HepG2 (cell line): ENCODE results near the gene TRAPPC12. TPM values are rescaled to one million over a fixed set of nuclear protein-coding genes. Genes with fewer than 3 reads are reported as not detected.
"Not testable (repeated sequence)": the region's sequence is repeated elsewhere in the genome, so short reads cannot be mapped to it uniquely, and the experiment has no call there.

Source experiments
- ARID4A ChIP-seq: sonication (generic); formaldehyde crosslinking; IDR thresholded peaks from 2 replicates; pipeline ENCODE4 v1.5.0; 2020; ENCODE audit warnings: mild to moderate bottlenecking, missing genetic modification reagents, borderline replicate concordance
- BCL6 ChIP-seq: IDR thresholded peaks from 2 replicates; pipeline ENCODE4 v1.6.1; 2016; ENCODE audit warnings: missing genetic modification reagents, missing compliant biosample characterization
- BRF2 ChIP-seq: sonication (generic); formaldehyde crosslinking; IDR thresholded peaks from 2 replicates; pipeline ENCODE4 v1.8.1; 2022; ENCODE audit warnings: mild to moderate bottlenecking, missing genetic modification reagents
- CREB1 ChIP-seq, 2 experiments: fragments of 450-650 bp in 1 of 2; IDR thresholded peaks; 2 replicates each; pipeline ENCODE4 v1.6.1; 2016 to 2017; ENCODE audit warnings: control low read depth in 1 of 2, mild to moderate bottlenecking in 1 of 2, missing compliant biosample characterization in 1 of 2, missing genetic modification characterization in 1 of 2
- EP300 ChIP-seq, 3 experiments: sonication (generic) in 1 of 3; formaldehyde crosslinking in 1 of 3; IDR thresholded peaks; 2 replicates each; pipeline versions ENCODE4 v1.5.1 to v1.6.1; 2011 to 2020; ENCODE audit warnings: low read depth in 2 of 3, low read length in 2 of 3, borderline replicate concordance in 1 of 3, improper control_type of control experiment in 1 of 3, mild to moderate bottlenecking in 1 of 3, missing genetic modification reagents in 1 of 3, moderate library complexity in 1 of 3
- HNF4A ChIP-seq: sonication (generic); formaldehyde crosslinking; IDR thresholded peaks from 2 replicates; pipeline ENCODE4 v1.4.0; 2020; ENCODE audit warnings: missing genetic modification reagents
- IKZF5 ChIP-seq: IDR thresholded peaks from 2 replicates; pipeline ENCODE4 v1.6.1; 2018; ENCODE audit warnings: missing genetic modification reagents, mild to moderate bottlenecking, missing compliant biosample characterization
- KLF12 ChIP-seq: sonication (generic); formaldehyde crosslinking; IDR thresholded peaks from 2 replicates; pipeline ENCODE4 v1.4.0; 2020; ENCODE audit warnings: missing genetic modification reagents, borderline replicate concordance
- MIXL1 ChIP-seq: IDR thresholded peaks from 2 replicates; pipeline ENCODE4 v1.6.1; 2016
- PITX1 ChIP-seq: sonication (generic); formaldehyde crosslinking; IDR thresholded peaks from 2 replicates; pipeline ENCODE4 v1.5.1; 2020; ENCODE audit warnings: mild to moderate bottlenecking, missing genetic modification reagents
- POLR2G ChIP-seq: fragments of 200-400 bp; formaldehyde crosslinking; IDR thresholded peaks from 2 replicates; pipeline ENCODE4 v1.6.1; 2018; ENCODE audit warnings: mild to moderate bottlenecking, low read depth, low read length, moderate library complexity
- RFXAP ChIP-seq: sonication (generic); formaldehyde crosslinking; IDR thresholded peaks from 2 replicates; pipeline ENCODE4 v1.4.0; 2020; ENCODE audit warnings: missing genetic modification reagents, borderline replicate concordance
- SOX13 ChIP-seq, 3 experiments: fragments of 450-650 bp in 1 of 3; sonication (generic) in 1 of 3; formaldehyde crosslinking in 1 of 3; IDR thresholded peaks in 2 of 3; conservative IDR thresholded peaks in 1 of 3; 2 replicates each; pipeline versions ENCODE4 v1.5.0 to v1.6.1; 2016 to 2020; ENCODE audit warnings: antibody characterized with exemption in 1 of 3, mild to moderate bottlenecking in 1 of 3, missing compliant biosample characterization in 1 of 3, missing genetic modification reagents in 1 of 3, moderate library complexity in 1 of 3
- ZNF331 ChIP-seq: sonication (generic); formaldehyde crosslinking; IDR thresholded peaks from 2 replicates; pipeline ENCODE4 v1.4.0; 2020; ENCODE audit warnings: missing genetic modification reagents
- ZNF614 ChIP-seq: IDR thresholded peaks from 2 replicates; pipeline ENCODE4 v1.6.1; 2018; ENCODE audit warnings: missing biosample characterization, missing genetic modification reagents, inconsistent platforms, borderline replicate concordance
- ZNF710 ChIP-seq: sonication (generic); formaldehyde crosslinking; IDR thresholded peaks from 2 replicates; pipeline ENCODE4 v1.5.0; 2020; ENCODE audit warnings: mild to moderate bottlenecking, missing genetic modification reagents, borderline replicate concordance
- polyA plus RNA-seq, 8 experiments: library from polyadenylated mRNA; depleted of rRNA in 3 of 8; stranded (reverse) in 7 of 8; unstranded in 1 of 8; fragments of >200 nt; fragmentation: Illumina TruSeq in 4 of 8; extraction: Trizol in 4 of 8; gene quantifications; 2 replicates each; pipeline versions ENCODE4 v1.2.1 to v1.2.3, GENCODE V29; 2011 to 2016; ENCODE audit warnings: low read depth in 4 of 8, missing spikeins in 1 of 8, mixed read lengths in 1 of 8; ENCODE audit not compliant: insufficient read depth in 1 of 8
- total RNA-seq, 5 experiments: library from RNA; depleted of rRNA; stranded (reverse); fragments of >200 nt; fragmentation: Illumina TruSeq; extraction: Trizol; gene quantifications; 2 replicates each; pipeline ENCODE4 v1.2.3, GENCODE V29; 2016; ENCODE audit warnings: low read depth in 1 of 5

Gene TRAPPC12
- total and polyA plus RNA-seq, 2 of the 13 experiments (the other 11 are each of a cell fraction or from before 2014, with no cell fraction given): 46.4 to 97.7 TPM

- TF ChIP-seq ARID4A (peak; percentile 60; the same call in 1 of the 2 replicates), ZNF710 (CRISPR knock-in tag) (0 out of 2 replicates have a peak, but pooled peaks have one; percentile 27), ZNF614 (CRISPR knock-in tag) (0 out of 2 replicates have a peak, but pooled peaks have one; percentile 49), CREB1 (CRISPR knock-in tag; IDR thresholded peaks at IDR 0.05) (0 out of 2 replicates have a peak, but pooled peaks have one; percentile 17), RFXAP (CRISPR knock-in tag) (0 out of 2 replicates have a peak, but pooled peaks have one; percentile 75), POLR2G (peak; percentile 36; the same call in 1 of the 2 replicates), EP300 (CRISPR knock-in tag; IDR thresholded peaks at IDR 0.05; ENCODE audit: borderline replicate concordance) (peak; percentile 66; the same call in 1 of the 2 replicates), BRF2 (CRISPR knock-in tag) (peak; percentile 77; the same call in 1 of the 2 replicates), BCL6 (CRISPR knock-in tag) (0 out of 2 replicates have a peak, but pooled peaks have one; percentile 36), KLF12 (CRISPR knock-in tag) (0 out of 2 replicates have a peak, but pooled peaks have one; percentile 37), SOX13 (CRISPR knock-in tag; conservative IDR thresholded peaks at IDR 0.05 in 1 of 2, IDR thresholded peaks at IDR 0.05 in 1 of 2) (peak in 1 of 2 experiments; percentile 56; a peak in 2 of 4 replicates), PITX1 (CRISPR knock-in tag) (peak; percentile 35; the same call in 1 of the 2 replicates), ZNF331 (peak; percentile 24; the same call in 1 of the 2 replicates), HNF4A (CRISPR knock-in tag) (peak; percentile 41; the same call in 1 of the 2 replicates), IKZF5 (CRISPR knock-in tag) (0 out of 2 replicates have a peak, but pooled peaks have one; percentile 60), MIXL1 (CRISPR knock-in tag) (0 out of 2 replicates have a peak, but pooled peaks have one; percentile 14)
- not testable (repeated sequence) for TF ChIP-seq CREB1 (IDR thresholded peaks at IDR 0.05); EP300 (IDR thresholded peaks at IDR 0.05; ENCODE audit: low read depth in 2 of 2, low read length in 2 of 2); SOX13 (IDR thresholded peaks at IDR 0.05)
Measured at GRCh38 chr2:3369340-3370181, 9.9 kb upstream of the TRAPPC12 start (continued).
